ENCODE measurements around the gene SPPL2B. TPM values are rescaled to one million over a fixed set of nuclear protein-coding genes. Genes with fewer than 3 reads are reported as not detected.
A peak's percentile ranks its signal among the peaks of the same experiment; 100 is the strongest.

SPPL2B gene
- total RNA-seq, 1 donor from 2014 or later = 202 TPM

- Mint-ChIP-seq H3K27ac (no peak overlapping the region), H3K9me3 (no peaks in the 10 kb centered on the region), H3K36me3 (no peaks in the 10 kb centered on the region), H3K27me3 (ENCODE audit: low read depth) (peaks cover 20% of the 10 kb centered on the region), H3K4me3 (peak overlapping the region; percentile 13), H3K4me1 (peaks cover 10% of the 10 kb centered on the region)
- TF ChIP-seq CTCF (IDR thresholded peaks at IDR 0.05; ENCODE audit: unreplicated experiment) = no peak
- DNase-seq (ENCODE audit: low spot score in 2 of 2, unreplicated experiment in 2 of 2) = no peak
Observed at GRCh38 chr19:2360833-2361232, 32.3 kb downstream of the SPPL2B start.

- Mint-ChIP-seq H3K36me3 (no peaks in the 10 kb centered on the region), H3K4me3 (no peak overlapping the region), H3K27ac (no peak overlapping the region), H3K9me3 (no peaks in the 10 kb centered on the region), H3K4me1 (peaks cover 10% of the 10 kb centered on the region), H3K27me3 (ENCODE audit: low read depth) (peaks cover 20% of the 10 kb centered on the region)
- DNase-seq (ENCODE audit: low spot score in 2 of 2, unreplicated experiment in 2 of 2) = no peak
- TF ChIP-seq CTCF (IDR thresholded peaks at IDR 0.05; ENCODE audit: unreplicated experiment) = no peak
Observed at GRCh38 chr19:2361246-2362045, 33.0 kb downstream of the SPPL2B start.

GRCh38 chr19:2362046-2362969 lies 33.8 kb downstream of the SPPL2B start:
- no peaks in the 10 kb centered on the region for H3K36me3 Mint-ChIP-seq
- no peak for DNase-seq (ENCODE audit: low spot score in 2 of 2, unreplicated experiment in 2 of 2)
- no peak overlapping the region for H3K27ac Mint-ChIP-seq
- H3K4me1 Mint-ChIP-seq = peaks cover 10% of the 10 kb centered on the region
- peaks cover 20% of the 10 kb centered on the region for H3K27me3 Mint-ChIP-seq (ENCODE audit: low read depth)
- H3K9me3 Mint-ChIP-seq = no peaks in the 10 kb centered on the region
- no peak overlapping the region for H3K4me3 Mint-ChIP-seq
- no peak for TF ChIP-seq CTCF (IDR thresholded peaks at IDR 0.05; ENCODE audit: unreplicated experiment)

- Mint-ChIP-seq H3K36me3 (no peaks in the 10 kb centered on the region), H3K9me3 (no peaks in the 10 kb centered on the region), H3K4me1 (peaks cover 10% of the 10 kb centered on the region), H3K4me3 (no peak overlapping the region), H3K27ac (no peak overlapping the region), H3K27me3 (ENCODE audit: low read depth) (peaks cover 20% of the 10 kb centered on the region)
- no peak for TF ChIP-seq CTCF (IDR thresholded peaks at IDR 0.05; ENCODE audit: unreplicated experiment)
- no peak for DNase-seq (ENCODE audit: low spot score in 2 of 2, unreplicated experiment in 2 of 2)
Observed at GRCh38 chr19:2362970-2363300, 34.5 kb downstream of the SPPL2B start.

- no peak overlapping the region for H3K4me3 Mint-ChIP-seq
- no peak for DNase-seq (ENCODE audit: low spot score in 2 of 2, unreplicated experiment in 2 of 2)
- H3K36me3 Mint-ChIP-seq = no peaks in the 10 kb centered on the region
- H3K4me1 Mint-ChIP-seq = peaks cover 10% of the 10 kb centered on the region
- H3K27me3 Mint-ChIP-seq (ENCODE audit: low read depth) = peaks cover 23% of the 10 kb centered on the region
- no peak overlapping the region for H3K27ac Mint-ChIP-seq
- no peak for TF ChIP-seq CTCF (IDR thresholded peaks at IDR 0.05; ENCODE audit: unreplicated experiment)
- H3K9me3 Mint-ChIP-seq = no peaks in the 10 kb centered on the region
Observed at GRCh38 chr19:2363419-2363818, 34.9 kb downstream of the SPPL2B start.

Measured in mesothelial cell of epicardium (in vitro differentiated cells).